ENCODE results near the gene HERC2. TPM values are rescaled to one million over a fixed set of nuclear protein-coding genes. Genes with fewer than 3 reads are reported as not detected.

HERC2 gene
- total and polyA plus RNA-seq, 9 of the 15 experiments (the other 6 are each of a cell fraction or from before 2014, with no cell fraction given) = 10.6 to 84.0 (median 42.6) TPM

GRCh38 chr15:28267727-28268126 is 54.3 kb downstream of the HERC2 start:
- no peak overlapping the region for H3K4me3 ChIP-seq
- H3K9ac ChIP-seq (ENCODE audit: insufficient read depth in 1 of 2, low read depth in 2 of 2, low read length in 2 of 2) = no peak overlapping the region
- no peak for ATAC-seq
- no TSS peak for BruUV-seq (replicated peaks)
- H2AFZ ChIP-seq (ENCODE audit: low read depth, low read length) = no peak overlapping the region
- H3K4me2 ChIP-seq (ENCODE audit: insufficient read depth, low read length) = no peak overlapping the region
- POLR2A ChIA-PET = no interaction called here
- in situ Hi-C loops (cut with MboI) (no loop called here), intact Hi-C loops (cut with micrococcal nuclease) (no loop called here)
- DNase-seq (ENCODE audit: extremely low read depth in 1 of 4, low spot score in 3 of 4) = no peak
- no peak overlapping the region for H3K27ac ChIP-seq (ENCODE audit: extremely low read depth, low read depth, low read length)
- H3K36me3 ChIP-seq (ENCODE audit: control insufficient read depth, insufficient read depth, low read length) = peaks cover 89% of the 10 kb centered on the region
- no peaks in the 10 kb centered on the region for H3K27me3 ChIP-seq (ENCODE audit: control insufficient read depth in 2 of 2, insufficient read depth in 2 of 2, low read length in 2 of 2)
- CTCF ChIA-PET (ENCODE audit: low intra/inter-chr PET ratio) = no interaction called here
- TF ChIP-seq ZNF239 (CRISPR knock-in tag; IDR thresholded peaks at IDR 0.05) = no peak
- TF ChIP-seq TRIM24 (IDR thresholded peaks at IDR 0.05) = no peak
- no peak for TF ChIP-seq ZNF384 (IDR thresholded peaks at IDR 0.05; ENCODE audit: low read depth, low read length)
- no peak for TF ChIP-seq POU5F1 (IDR thresholded peaks at IDR 0.05; ENCODE audit: borderline replicate concordance, low read depth, low read length, partially characterized antibody)
- TF ChIP-seq JUN (IDR thresholded peaks at IDR 0.05; ENCODE audit: borderline replicate concordance, low read depth, low read length) = no peak
- TF ChIP-seq JUN (CRISPR knock-in tag; IDR thresholded peaks at IDR 0.05; ENCODE audit: borderline replicate concordance) = no peak
- TF ChIP-seq BMI1 (IDR thresholded peaks at IDR 0.05; ENCODE audit: low read length) = no peak
- no peak for TF ChIP-seq ERF (CRISPR knock-in tag; IDR thresholded peaks at IDR 0.05)
- no peak for TF ChIP-seq SRSF3 (IDR thresholded peaks at IDR 0.05; ENCODE audit: insufficient read depth, low read length)
- no peak for TF ChIP-seq ZBTB1 (CRISPR knock-in tag; IDR thresholded peaks at IDR 0.05; ENCODE audit: borderline replicate concordance, low read depth)
- no peaks in the 10 kb centered on the region for H3K9me3 ChIP-seq (replicated peaks; ENCODE audit: control insufficient read depth, insufficient read depth, low read depth, low read length)
- H3K79me2 ChIP-seq (ENCODE audit: control insufficient read depth, insufficient read depth, low read length) = peaks cover 19% of the 10 kb centered on the region; the same call in 2 of the 3 replicates
- FAIRE-seq = no peak
- no peaks in the 10 kb centered on the region for H3K9me1 ChIP-seq (ENCODE audit: control insufficient read depth, insufficient read depth, low read length)
- no peaks in the 10 kb centered on the region for H4K20me1 ChIP-seq (replicated peaks; ENCODE audit: control insufficient read depth, insufficient read depth, low read length)
- peaks cover 0 to 2% of the 10 kb centered on the region in 2 experiments; a peak in 1 of 5 replicates for H3K4me1 ChIP-seq (replicated peaks in 1 of 2; ENCODE audit: control insufficient read depth in 2 of 2, insufficient read depth in 2 of 2, low read length in 2 of 2)
